Central memory CD4-positive, alpha-beta T cell (primary cell): ENCODE measurements around the gene PROM1.

Experiments used
- DNase-seq: peaks from one replicate; pipeline ENCODE4 v3.0.0; 2022

Gene PROM1

DNA sequence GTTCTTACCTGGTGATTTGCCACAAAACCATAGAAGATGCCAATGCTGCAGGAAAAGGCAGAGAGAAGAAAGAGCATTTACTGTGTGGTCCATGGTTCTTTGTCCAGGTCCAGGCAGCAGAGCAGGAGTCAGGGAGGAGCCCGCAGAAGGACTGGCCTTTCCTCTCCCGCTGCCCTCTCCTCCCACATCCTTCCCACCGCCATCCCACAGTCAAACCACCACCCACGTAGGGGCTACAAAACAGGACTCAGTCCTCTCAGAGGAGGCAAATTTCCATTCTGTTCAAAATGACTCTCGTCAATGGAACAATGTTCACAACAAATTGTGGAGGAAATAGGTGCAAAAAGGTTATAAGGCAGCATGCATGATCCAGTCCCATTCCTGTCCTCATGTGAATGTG lies 58.6 kb downstream of the PROM1 start:
- DNase-seq = no peak

GRCh38 chr4:16023776-16024408 lies 59.9 kb downstream of the PROM1 start:
- DNase-seq = no peak

- no peak for DNase-seq
Measured at GRCh38 chr4:16021804-16022560, 61.8 kb downstream of the PROM1 start.

DNA sequence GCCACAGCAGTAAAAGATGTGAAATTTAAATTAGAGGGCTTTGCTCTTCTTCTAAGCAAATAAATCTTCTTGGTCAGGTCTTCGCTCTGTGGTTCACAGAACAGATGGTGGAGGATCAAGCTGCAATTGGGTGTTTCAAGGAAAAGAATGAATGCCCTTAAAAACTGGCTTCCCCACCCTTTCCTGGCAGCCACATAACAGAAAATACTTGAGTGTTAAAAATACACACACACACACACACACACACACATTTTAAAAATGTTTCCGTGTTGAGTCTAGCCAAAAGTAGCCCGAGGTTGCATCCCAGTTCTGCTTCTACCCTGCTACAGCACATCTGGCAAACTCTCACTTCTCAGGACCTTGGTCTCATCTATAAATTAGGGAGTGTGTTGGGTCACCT lies 64.2 kb downstream of the PROM1 start:
- DNase-seq = no peak

GRCh38 chr4:16018841-16019240 lies 65.0 kb downstream of the PROM1 start:
- DNase-seq = no peak

DNA sequence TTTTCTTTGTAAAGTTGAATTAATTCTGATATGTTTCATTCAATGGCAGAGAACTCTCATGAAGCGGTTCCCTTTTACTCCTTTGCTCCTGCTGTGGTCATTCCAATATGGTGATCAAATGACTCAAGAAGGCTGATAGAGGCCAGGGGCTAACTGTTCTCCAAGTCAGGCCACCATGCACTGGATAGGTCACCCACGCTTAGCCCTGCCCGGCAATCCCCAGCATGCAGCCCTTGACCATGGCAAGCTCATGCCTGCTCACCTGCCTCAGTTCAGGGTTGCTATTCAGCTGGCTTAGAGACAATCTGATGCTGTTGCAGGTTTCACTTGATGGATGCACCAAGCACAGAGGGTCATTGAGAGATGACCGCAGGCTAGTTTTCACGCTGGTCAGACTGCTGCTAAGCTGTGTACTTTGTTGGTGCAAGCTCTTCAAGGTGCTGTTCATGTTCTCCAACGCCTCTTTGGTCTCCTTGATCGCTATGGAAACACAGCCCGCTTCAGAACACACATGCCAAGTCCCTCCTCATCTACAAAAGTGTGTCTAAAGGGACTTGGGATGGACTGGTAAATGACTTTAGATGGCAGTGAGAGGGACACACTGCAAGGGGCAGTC lies 65.7 kb downstream of the PROM1 start:
- no peak for DNase-seq

DNA sequence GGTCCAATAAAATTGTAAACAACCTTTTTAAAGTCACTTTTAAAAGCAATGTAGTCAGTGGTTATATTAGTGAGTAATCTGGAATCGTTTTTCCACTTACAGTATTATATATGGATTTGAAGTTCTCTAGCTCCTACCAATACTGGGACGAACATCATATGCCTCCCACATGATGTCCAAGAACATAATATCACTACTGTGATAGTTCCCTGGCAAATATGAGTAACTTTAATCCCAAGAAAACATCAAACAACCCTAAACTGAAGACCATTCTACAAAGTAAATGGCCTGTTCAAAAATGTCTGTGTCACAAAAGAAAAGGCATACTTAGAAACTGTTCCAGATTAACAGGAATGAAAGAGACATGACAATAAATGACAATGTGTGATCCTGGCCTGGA lies 67.3 kb downstream of the PROM1 start:
- DNase-seq = no peak

DNA sequence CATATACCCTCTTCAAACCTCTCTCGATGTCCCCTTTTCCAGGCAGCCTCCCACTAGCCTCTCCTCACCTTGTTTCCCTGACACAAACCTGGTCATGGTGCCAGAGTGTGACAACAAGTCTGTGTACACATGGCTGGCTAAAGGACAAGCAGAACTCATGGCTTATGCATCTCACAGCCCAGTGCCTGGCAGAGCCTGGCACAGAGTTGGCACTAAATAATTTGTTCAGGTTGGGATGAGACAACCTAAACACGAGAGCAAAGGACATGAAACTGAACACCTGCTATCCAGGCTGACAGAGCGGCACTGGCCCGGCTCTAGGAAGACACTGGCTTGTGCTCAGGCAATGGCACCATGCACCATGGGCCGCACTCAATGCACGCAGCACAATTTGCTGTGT lies 72.7 kb downstream of the PROM1 start:
- no peak for DNase-seq

- DNase-seq = no peak
Measured at GRCh38 chr4:16009153-16009552, 74.7 kb downstream of the PROM1 start.

- no peak for DNase-seq
Measured at GRCh38 chr4:16007471-16008095, 76.2 kb downstream of the PROM1 start.

- DNase-seq = no peak
Measured at GRCh38 chr4:16006771-16007446, 76.9 kb downstream of the PROM1 start.

DNA sequence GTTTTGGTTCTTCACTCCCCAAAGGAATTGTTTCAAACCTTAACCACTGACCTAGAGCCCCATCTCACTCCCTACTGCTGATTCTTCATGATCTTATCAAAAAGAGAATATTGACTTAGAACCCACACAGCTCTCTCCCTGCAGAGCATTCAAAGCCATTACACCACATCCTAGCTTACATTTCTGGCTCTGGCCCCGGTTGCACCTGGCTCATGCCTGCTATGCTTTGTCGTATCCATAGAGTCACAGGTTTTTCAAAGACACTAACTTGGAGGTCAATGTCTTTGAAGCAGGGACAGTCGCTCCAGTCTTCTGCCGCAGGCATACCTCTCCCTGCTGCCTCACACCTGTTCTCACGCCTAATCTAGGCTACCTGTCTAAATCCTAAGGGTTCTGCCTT lies 78.1 kb downstream of the PROM1 start:
- no peak for DNase-seq

- peak; percentile 19 for DNase-seq
Measured at GRCh38 chr4:16001484-16001858, 82.4 kb downstream of the PROM1 start.

DNA sequence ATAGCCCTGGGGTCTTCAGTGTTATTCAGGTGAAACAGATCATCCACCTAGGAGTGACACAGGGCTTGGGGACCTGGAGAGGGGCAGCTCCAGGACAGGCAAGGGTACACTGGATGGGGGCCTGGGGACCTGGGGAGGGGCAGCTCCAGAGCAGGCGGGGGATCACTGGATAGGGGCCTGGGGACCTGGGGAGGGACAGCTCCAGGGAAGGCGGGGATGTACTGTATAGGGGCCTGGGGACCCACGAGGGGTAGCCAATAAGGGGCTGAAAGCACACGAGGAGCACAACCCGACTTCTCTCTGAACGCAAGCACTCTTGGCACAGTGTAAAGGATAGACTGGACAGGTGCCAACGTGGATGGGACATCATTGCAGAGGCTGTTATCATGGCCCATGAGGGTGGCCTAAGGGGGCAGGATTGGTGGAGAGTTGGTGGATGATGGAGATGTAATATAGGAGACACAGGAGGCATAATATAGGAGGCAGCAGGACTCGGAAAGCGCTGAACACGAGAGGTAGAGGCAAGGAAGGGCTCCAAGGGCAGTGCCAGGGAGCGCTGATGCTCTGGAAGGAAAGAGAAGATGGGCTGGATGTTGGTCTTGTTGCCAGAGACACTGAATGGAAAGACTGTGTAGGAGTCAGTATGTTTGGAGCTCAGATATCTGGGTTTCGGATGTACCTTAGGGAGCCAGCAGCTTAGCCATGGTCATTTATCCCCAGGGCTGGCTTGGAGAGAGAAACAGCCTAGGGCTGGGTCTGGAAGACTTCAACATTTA lies 82.9 kb downstream of the PROM1 start:
- DNase-seq = no peak

DNA sequence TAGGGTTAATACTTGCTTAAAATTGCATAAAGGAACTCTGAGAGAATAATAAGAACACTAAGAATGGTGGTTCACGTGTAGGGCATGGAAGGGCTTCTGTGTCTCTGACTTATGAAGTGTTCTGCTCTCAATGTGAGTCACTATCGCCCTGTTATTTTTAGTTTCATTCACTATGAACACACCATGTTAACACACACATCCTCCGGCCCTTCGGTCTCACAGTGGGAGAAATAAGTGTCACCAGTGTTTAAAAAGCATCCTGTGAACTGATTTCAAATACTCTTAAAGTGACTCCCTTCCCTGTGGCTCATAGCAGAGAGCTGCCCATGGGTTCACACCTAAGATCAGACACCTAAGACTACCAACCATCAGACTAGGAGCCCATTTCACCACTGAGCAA lies 87.0 kb downstream of the PROM1 start:
- DNase-seq = no peak

GRCh38 chr4:15995826-15996225 lies 88.0 kb downstream of the PROM1 start:
- no peak for DNase-seq

- DNase-seq = no peak
Measured at GRCh38 chr4:15992167-15992485, 91.7 kb downstream of the PROM1 start.

DNA sequence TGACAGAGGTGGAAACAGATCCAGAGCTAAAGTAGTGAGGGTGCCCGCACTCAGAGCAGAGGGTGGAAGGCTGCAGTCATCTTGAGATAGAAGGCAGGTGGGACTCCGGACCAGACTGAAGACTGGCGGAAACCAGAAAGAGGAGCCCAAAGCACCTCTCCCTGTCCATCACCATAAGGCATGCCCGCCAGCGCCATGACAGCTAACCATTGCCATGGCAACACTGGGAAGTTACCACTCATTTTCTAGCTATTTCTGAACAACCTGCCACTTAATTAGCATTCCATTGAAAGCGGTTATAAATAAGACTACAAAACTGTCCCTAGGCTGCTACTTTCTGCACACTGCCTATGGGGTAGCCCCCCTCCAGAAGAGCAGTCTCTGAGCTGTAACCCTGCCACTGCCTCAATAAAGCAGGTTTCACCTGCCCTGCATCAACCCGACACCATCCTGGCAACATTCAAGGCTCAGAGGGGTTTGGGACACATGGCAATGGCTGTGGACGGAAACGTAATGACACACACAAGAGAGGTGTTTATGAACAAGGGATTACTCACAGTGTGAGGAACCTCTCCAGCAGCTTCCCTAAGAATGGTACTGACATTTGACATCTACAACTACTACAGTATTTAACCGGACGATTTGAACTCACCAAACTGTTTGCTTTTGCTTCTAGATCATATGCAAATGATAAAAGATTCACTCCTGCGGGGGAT lies 93.1 kb downstream of the PROM1 start:
- no peak for DNase-seq

DNA sequence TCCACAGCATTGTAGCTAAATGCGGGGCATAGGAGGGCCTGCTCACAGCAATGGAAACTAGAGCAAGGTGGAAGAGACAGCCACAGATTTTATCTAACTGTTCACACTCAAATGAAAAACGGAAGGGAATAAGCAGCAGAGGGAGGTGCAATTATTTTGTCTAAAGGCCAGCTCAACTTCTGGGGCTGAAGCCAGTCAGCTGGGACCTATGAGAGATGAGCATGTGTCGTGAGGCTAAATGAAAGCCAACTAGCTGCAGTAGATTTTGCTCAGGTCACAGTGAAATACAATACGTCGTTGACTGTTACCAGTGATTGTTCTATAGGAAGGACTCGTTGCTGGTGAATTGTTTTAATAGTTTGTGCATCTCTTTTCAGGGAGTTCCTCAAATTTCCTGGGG lies 94.4 kb downstream of the PROM1 start:
- DNase-seq = no peak

DNA sequence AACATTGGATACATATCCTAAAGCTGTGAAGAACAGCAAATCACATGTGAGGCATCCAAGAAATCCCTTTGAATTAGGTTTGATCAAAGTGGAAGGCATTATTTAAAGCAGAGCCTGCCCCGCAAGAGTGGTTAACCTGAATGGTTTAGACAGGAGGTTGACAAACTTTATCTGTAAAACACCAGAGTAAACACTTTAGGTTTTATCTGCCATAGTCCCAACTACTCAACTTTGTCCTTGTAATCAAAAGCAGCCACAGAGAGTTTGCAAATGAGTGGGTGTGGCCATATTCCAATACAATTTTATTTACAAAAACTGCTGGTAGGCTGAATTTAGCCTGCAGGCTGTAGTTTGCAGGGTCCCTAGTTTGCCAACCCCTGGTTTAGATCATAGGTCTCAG lies 95.6 kb downstream of the PROM1 start:
- no peak for DNase-seq

DNA sequence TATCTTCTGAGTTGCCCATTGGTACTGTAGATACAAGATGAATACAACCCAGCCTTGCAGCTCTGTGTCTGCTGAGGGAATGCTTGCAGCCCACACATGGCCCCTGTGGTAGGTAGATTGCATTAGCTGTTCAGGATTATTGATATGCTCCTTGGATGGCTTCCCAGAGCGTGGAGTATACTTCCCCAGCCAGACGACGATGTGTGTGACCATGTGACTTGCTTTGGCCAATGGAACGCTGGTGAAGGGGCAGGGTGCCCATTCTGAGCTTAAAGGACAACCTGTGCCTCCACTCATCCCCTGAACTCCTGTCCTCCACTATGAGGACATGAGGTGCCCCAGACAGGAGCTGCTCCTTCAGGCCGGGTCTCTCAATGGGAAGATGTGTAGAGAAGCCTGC lies 96.9 kb downstream of the PROM1 start:
- no peak for DNase-seq

DNA sequence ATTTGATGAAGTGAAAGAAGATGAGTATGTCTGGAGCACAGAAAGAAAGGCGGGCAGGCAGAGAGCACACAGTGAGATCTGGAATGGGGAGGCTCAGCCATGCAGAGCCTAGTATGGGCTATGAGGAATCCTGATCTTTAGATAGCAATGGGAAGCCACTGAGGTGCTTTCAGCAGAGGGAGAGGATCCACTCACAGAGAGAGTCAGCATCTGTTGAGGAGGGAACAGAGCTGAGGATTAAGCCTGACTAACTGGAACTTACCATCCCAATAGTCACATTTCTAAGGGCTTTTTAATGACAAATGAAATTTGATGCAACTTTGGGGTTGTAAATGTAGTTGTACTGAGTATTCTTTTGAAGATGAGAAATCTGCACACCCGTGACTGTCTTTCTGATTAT lies 100.2 kb downstream of the PROM1 start:
- DNase-seq = no peak
